Mucosa of descending colon (tissue), 3 donors: ENCODE data around the gene KIF17. TPM values are rescaled to one million over a fixed set of nuclear protein-coding genes. Genes with fewer than 3 reads are reported as not detected.

Experiments
- ATAC-seq: fragments of 200-7000 bp; cut with Tn5 transposase; one replicate; pipeline ENCODE4 v1.9.1; 2020; ENCODE audit warnings: mild to moderate bottlenecking, moderate library complexity
- DNase-seq, 3 donors: peaks; one replicate each; pipeline ENCODE4 v3.0.0-alpha.2; 2020
- H3K36me3 ChIP-seq: fragments of 200-600 bp; one replicate; pipeline ENCODE4 v1.8.0; 2021; ENCODE audit warnings: low read depth, mild to moderate bottlenecking
- H3K4me1 ChIP-seq: fragments of 200-600 bp; one replicate; pipeline ENCODE4 v1.8.0; 2021; ENCODE audit warnings: low read depth, mild to moderate bottlenecking
- H3K4me3 ChIP-seq: fragments of 200-600 bp; one replicate; pipeline ENCODE4 v1.8.0; 2021; ENCODE audit warnings: mild to moderate bottlenecking
- H3K9me3 ChIP-seq: fragments of 200-600 bp; one replicate; pipeline ENCODE4 v1.8.0; 2021; ENCODE audit warnings: mild to moderate bottlenecking
- intact Hi-C, 2 donors: fragments of 100-400 bp; cut with DNase I in 1 of 2; cut with micrococcal nuclease in 1 of 2; formaldehyde crosslinking; loops; one replicate each; pipeline versions ENCODE4 v1.11.0 to v1.11.1; 2022; cut with DNase I, micrococcal nuclease
- total RNA-seq, 3 donors: library from RNA; stranded (reverse); fragmentation: NEBNext Ultra II Directional in 2 of 3; extraction: Animal tissue kit (Norgen Biotek cat#: 25700) in 2 of 3; gene quantifications; one replicate each; pipeline versions ENCODE4 v1.2.1 to v1.2.4, GENCODE V29; 2021 to 2023
- TF ChIP-seq, protein P1 (sequence below): fragments of 200-600 bp; IDR thresholded peaks from one replicate; pipeline ENCODE4 v1.8.0; 2022; ENCODE audit warnings: antibody characterized with exemption, mild to moderate bottlenecking
- donor health status: DM: no; HTN: no; CAD: no; lungs with moderate emphysema.
- donor health status: DM: no; HTN: no; CAD: no.
- donor health status: DM: no; HTN: yes; CAD: no.

Gene KIF17
- total RNA-seq, 3 donors from 2014 or later = 0.20 to 0.63 (median 0.53) TPM

GRCh38 chr1:20705203-20705755 is 12.5 kb downstream of the KIF17 start:
- H3K4me3 ChIP-seq = no peak overlapping the region
- no peaks in the 10 kb centered on the region for H3K4me1 ChIP-seq
- H3K36me3 ChIP-seq = no peaks in the 10 kb centered on the region
- no peak for ATAC-seq
- TF ChIP-seq, protein P1, sequence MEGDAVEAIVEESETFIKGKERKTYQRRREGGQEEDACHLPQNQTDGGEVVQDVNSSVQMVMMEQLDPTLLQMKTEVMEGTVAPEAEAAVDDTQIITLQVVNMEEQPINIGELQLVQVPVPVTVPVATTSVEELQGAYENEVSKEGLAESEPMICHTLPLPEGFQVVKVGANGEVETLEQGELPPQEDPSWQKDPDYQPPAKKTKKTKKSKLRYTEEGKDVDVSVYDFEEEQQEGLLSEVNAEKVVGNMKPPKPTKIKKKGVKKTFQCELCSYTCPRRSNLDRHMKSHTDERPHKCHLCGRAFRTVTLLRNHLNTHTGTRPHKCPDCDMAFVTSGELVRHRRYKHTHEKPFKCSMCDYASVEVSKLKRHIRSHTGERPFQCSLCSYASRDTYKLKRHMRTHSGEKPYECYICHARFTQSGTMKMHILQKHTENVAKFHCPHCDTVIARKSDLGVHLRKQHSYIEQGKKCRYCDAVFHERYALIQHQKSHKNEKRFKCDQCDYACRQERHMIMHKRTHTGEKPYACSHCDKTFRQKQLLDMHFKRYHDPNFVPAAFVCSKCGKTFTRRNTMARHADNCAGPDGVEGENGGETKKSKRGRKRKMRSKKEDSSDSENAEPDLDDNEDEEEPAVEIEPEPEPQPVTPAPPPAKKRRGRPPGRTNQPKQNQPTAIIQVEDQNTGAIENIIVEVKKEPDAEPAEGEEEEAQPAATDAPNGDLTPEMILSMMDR = no peak
- DNase-seq = no peak
- H3K9me3 ChIP-seq = no peaks in the 10 kb centered on the region
- intact Hi-C loops = no loop called here

- Histone ChIP-seq H3K36me3 (no peaks in the 10 kb centered on the region), H3K9me3 (no peaks in the 10 kb centered on the region), H3K4me3 (no peak overlapping the region), H3K4me1 (no peaks in the 10 kb centered on the region)
- intact Hi-C loops = no loop called here
- TF ChIP-seq, protein P1 = no peak
- no peak for DNase-seq
- ATAC-seq = no peak
Measured at GRCh38 chr1:20704390-20705202, 13.2 kb downstream of the KIF17 start.

DNA sequence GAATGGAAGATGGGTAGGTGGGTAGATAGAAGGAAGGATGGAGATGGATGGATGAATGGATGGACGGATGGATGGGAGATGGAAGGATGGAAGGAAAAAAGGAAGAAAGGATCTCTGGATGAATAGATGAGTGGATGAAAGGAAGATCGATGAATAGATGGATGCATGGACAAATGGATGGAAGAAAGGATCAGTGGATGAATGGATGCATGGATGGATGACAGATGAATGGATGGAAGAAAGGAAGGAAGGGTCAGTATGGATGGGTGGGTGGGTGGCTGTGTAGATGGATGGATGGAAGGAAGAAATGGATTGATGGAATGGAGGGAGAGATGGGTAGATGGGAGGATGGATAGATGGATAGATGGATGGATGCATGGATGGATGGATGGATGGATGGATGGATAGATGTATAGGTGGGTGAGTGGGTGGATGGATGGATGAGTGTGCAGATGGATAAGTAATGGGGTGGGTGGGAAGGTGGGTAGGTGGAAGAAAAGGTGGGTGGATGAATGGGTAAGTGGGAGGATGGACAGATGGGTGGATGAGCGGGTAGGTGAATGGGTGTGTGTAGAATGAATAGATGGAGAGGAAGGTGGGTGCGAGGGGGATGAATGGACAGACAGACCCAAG is 14.6 kb downstream of the KIF17 start:
- Histone ChIP-seq H3K4me1 (no peaks in the 10 kb centered on the region), H3K36me3 (no peaks in the 10 kb centered on the region), H3K4me3 (no peak overlapping the region), H3K9me3 (no peaks in the 10 kb centered on the region)
- no peak for DNase-seq
- no peak for ATAC-seq
- TF ChIP-seq, protein P1 = no peak
- intact Hi-C loops = no loop called here

DNA sequence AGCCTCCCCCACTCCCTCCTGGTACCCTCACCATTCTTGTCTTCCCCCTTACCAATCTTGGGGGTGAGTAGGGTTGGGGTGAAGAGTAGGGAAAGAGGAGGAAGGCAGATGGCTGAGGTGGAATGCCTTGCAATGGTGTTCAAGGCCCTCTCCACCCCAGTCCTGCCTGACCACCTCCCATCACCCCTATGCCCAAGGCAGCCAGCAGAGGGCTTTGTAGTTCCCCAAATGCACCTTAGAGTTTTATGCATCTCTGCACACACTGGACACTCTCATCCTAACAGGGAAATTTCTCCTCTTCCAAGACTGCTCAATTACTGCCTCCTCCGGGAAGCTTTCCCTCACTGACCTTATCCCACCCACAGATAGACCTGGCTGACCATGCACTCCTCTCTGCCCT is 15.4 kb downstream of the KIF17 start:
- H3K9me3 ChIP-seq = no peaks in the 10 kb centered on the region
- H3K4me3 ChIP-seq = no peak overlapping the region
- DNase-seq = no peak
- ATAC-seq = no peak
- intact Hi-C loops = no loop called here
- no peaks in the 10 kb centered on the region for H3K36me3 ChIP-seq
- TF ChIP-seq, protein P1 = no peak
- H3K4me1 ChIP-seq = no peaks in the 10 kb centered on the region

DNA sequence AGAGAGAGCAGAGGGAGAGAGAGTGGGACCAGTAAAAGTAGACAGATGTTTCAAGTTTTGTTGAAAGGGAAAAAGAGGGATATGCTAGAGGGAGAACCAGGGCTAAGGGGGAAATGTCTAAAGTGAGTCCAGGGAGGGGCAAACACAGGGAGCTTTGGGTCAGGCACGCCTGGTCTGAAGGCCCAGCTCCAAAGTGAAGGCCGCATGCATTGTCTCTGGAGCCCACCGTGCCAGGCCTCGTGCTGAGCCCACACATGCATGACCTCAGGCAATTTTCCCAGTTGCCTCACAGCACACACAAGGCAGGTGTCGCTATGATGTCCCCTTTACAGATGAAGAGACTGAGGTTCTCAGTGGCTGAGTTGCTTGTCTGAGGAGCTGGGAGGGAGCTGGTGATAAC is 16.0 kb downstream of the KIF17 start:
- intact Hi-C loops = no loop called here
- no peaks in the 10 kb centered on the region for H3K4me1 ChIP-seq
- DNase-seq (no peak), ATAC-seq (no peak)
- TF ChIP-seq, protein P1 = no peak
- no peaks in the 10 kb centered on the region for H3K9me3 ChIP-seq
- no peak overlapping the region for H3K4me3 ChIP-seq
- H3K36me3 ChIP-seq = no peaks in the 10 kb centered on the region
